Osteocyte (in vitro differentiated cells): Measurements from ENCODE around the gene SATB2. TPM values are rescaled to one million over a fixed set of nuclear protein-coding genes. Genes with fewer than 3 reads are reported as not detected.

Experiments used
- DNase-seq: peaks from one replicate; pipeline ENCODE4 v3.0.0; 2021; ENCODE audit warnings: mixed read lengths; ENCODE audit not compliant: unreplicated experiment; ENCODE audit errors: extremely low spot score
- H3K27ac Mint-ChIP-seq: one replicate; pipeline ENCODE4 v1.8.0; 2021; ENCODE audit warnings: mild to moderate bottlenecking, mixed read lengths; ENCODE audit not compliant: unreplicated experiment
- H3K27me3 Mint-ChIP-seq: one replicate; pipeline ENCODE4 v1.8.0; 2021; ENCODE audit warnings: mixed read lengths; ENCODE audit not compliant: unreplicated experiment
- H3K36me3 Mint-ChIP-seq: one replicate; pipeline ENCODE4 v1.8.0; 2021; ENCODE audit warnings: mixed read lengths; ENCODE audit not compliant: unreplicated experiment
- H3K4me1 Mint-ChIP-seq: one replicate; pipeline ENCODE4 v1.8.0; 2021; ENCODE audit warnings: mixed read lengths; ENCODE audit not compliant: unreplicated experiment
- H3K4me3 Mint-ChIP-seq: one replicate; pipeline ENCODE4 v1.8.0; 2021; ENCODE audit warnings: mild to moderate bottlenecking, moderate library complexity, mixed read lengths; ENCODE audit not compliant: unreplicated experiment
- H3K9me3 Mint-ChIP-seq: one replicate; pipeline ENCODE4 v1.8.0; 2021; ENCODE audit warnings: mixed read lengths; ENCODE audit not compliant: unreplicated experiment
- total RNA-seq: library from RNA; stranded (reverse); gene quantifications from 2 replicates; pipeline ENCODE4 v1.2.1, GENCODE V29; 2021
- TF ChIP-seq, protein P1 (sequence below): fragments of 200-600 bp; sonication (generic); IDR thresholded peaks from 2 replicates; pipeline ENCODE4 v1.5.0; 2021; ENCODE audit warnings: antibody characterized with exemption, mild to moderate bottlenecking, moderate library complexity

SATB2 gene
- total RNA-seq, 1 donor from 2014 or later = 11.6 TPM

DNA sequence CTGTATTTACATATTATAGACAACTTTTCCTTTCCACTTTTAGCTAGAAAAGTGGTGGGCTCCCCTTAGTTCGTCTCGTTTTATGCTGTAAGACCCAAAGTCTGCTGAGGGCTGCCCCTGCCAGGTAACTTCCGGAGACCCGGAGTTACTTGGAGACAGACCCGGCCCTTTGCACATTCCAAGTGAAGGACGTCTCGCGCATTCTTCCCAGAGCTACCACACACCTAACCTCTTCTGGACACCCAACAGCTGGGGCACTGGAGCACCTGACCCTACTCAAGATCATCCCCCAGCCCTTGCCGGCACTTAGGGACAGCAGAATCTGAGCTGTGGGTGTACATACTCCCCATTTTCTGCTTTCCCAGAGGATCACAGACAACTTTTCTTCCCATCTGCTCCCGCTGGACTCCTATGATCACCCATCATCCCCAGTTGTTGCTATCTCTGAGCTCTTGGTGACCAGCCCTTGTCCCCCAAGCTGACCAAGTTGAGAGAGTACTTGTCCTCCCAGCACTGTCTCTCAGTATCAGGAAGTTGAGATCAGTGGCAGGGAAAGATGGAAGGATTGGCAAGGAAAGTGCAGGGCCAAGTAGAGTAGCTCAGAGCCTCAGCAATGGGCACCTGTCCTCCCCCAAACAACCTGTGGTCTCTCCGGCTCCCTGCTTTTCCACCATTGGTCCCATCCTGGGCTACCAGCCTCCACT lies 8.4 kb upstream of the SATB2 start:
- Mint-ChIP-seq H3K4me1 (peaks cover 38% of the 10 kb centered on the region), H3K27me3 (peaks cover 87% of the 10 kb centered on the region), H3K4me3 (no peak overlapping the region), H3K9me3 (no peaks in the 10 kb centered on the region), H3K36me3 (peaks cover 2% of the 10 kb centered on the region), H3K27ac (no peak overlapping the region)
- TF ChIP-seq, protein P1, sequence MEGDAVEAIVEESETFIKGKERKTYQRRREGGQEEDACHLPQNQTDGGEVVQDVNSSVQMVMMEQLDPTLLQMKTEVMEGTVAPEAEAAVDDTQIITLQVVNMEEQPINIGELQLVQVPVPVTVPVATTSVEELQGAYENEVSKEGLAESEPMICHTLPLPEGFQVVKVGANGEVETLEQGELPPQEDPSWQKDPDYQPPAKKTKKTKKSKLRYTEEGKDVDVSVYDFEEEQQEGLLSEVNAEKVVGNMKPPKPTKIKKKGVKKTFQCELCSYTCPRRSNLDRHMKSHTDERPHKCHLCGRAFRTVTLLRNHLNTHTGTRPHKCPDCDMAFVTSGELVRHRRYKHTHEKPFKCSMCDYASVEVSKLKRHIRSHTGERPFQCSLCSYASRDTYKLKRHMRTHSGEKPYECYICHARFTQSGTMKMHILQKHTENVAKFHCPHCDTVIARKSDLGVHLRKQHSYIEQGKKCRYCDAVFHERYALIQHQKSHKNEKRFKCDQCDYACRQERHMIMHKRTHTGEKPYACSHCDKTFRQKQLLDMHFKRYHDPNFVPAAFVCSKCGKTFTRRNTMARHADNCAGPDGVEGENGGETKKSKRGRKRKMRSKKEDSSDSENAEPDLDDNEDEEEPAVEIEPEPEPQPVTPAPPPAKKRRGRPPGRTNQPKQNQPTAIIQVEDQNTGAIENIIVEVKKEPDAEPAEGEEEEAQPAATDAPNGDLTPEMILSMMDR = no peak
- no peak for DNase-seq

GRCh38 chr2:199465390-199465789 lies 7.7 kb upstream of the SATB2 start:
- Mint-ChIP-seq H3K27me3 (peaks cover 86% of the 10 kb centered on the region), H3K9me3 (no peaks in the 10 kb centered on the region), H3K4me1 (peaks cover 35% of the 10 kb centered on the region), H3K36me3 (peaks cover 2% of the 10 kb centered on the region), H3K27ac (no peak overlapping the region), H3K4me3 (no peak overlapping the region)
- no peak for DNase-seq
- TF ChIP-seq, protein P1 = no peak

GRCh38 chr2:199464606-199465352 lies 7.0 kb upstream of the SATB2 start:
- H3K4me3 Mint-ChIP-seq = peak overlapping the region; percentile 54
- H3K27ac Mint-ChIP-seq = no peak overlapping the region
- H3K27me3 Mint-ChIP-seq = peaks cover 86% of the 10 kb centered on the region
- no peaks in the 10 kb centered on the region for H3K9me3 Mint-ChIP-seq
- peaks cover 35% of the 10 kb centered on the region for H3K4me1 Mint-ChIP-seq
- peaks cover 2% of the 10 kb centered on the region for H3K36me3 Mint-ChIP-seq
- no peak for DNase-seq
- TF ChIP-seq, protein P1 = no peak

DNA sequence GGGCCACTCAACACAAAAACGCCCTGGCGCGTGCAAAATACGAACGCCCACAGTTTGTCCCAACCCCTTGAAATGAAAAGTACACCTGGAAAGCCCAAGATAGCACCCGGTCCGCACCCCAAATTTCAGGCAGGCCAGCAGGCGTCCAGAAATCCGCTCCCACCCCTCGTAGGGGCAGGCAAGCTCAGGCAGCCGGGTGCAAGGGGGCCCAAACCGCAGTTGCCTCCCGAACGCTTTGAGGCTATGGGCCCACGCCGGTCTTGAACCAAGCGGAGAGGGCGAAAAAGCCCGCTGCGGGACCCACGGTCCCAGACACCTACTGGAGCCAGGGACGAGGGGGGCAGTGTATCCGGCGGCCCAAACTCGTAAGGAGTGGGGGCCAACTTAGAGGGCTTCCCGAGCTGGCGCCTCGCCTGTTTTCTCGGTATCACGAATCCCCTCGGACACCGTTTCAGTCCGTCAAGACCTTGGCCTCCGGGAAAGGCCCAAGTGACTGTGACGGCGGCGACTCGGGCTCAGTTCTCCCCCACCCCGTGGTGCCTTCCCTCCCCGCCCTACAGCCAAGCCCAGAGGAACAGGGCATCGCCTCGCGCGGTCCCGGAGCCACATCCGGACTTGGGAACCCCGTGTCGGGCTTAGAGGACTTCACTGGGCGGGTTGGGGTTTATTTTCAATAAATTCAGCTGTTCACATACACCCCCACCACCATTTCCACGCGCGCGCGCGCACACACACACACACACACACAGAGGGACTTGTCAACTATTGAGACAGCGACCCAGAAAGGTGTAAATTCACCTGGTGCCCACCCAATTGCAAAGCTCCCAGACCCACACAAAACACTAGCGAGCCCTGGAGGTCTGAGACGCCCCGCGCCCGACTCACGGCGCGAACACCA lies 6.2 kb upstream of the SATB2 start:
- Mint-ChIP-seq H3K27me3 (peaks cover 80% of the 10 kb centered on the region), H3K36me3 (peaks cover 2% of the 10 kb centered on the region), H3K4me1 (peaks cover 29% of the 10 kb centered on the region), H3K27ac (no peak overlapping the region), H3K9me3 (no peaks in the 10 kb centered on the region), H3K4me3 (peak overlapping the region; percentile 71)
- no peak for DNase-seq
- TF ChIP-seq, protein P1 = no peak
